NOMO-1 (cell line): ENCODE results near the gene NBPF19.
"Not testable (repeated sequence)": the region's sequence is repeated elsewhere in the genome, so short reads cannot be mapped to it uniquely, and the experiment has no call there.

ENCODE experiments used
- DNase-seq, 2 experiments: peaks; one replicate each; lab custom pipeline; 2025; ENCODE audit not compliant: unreplicated experiment in 2 of 2; lab: John Stamatoyannopoulos, UW

The NBPF19 gene, protein sequence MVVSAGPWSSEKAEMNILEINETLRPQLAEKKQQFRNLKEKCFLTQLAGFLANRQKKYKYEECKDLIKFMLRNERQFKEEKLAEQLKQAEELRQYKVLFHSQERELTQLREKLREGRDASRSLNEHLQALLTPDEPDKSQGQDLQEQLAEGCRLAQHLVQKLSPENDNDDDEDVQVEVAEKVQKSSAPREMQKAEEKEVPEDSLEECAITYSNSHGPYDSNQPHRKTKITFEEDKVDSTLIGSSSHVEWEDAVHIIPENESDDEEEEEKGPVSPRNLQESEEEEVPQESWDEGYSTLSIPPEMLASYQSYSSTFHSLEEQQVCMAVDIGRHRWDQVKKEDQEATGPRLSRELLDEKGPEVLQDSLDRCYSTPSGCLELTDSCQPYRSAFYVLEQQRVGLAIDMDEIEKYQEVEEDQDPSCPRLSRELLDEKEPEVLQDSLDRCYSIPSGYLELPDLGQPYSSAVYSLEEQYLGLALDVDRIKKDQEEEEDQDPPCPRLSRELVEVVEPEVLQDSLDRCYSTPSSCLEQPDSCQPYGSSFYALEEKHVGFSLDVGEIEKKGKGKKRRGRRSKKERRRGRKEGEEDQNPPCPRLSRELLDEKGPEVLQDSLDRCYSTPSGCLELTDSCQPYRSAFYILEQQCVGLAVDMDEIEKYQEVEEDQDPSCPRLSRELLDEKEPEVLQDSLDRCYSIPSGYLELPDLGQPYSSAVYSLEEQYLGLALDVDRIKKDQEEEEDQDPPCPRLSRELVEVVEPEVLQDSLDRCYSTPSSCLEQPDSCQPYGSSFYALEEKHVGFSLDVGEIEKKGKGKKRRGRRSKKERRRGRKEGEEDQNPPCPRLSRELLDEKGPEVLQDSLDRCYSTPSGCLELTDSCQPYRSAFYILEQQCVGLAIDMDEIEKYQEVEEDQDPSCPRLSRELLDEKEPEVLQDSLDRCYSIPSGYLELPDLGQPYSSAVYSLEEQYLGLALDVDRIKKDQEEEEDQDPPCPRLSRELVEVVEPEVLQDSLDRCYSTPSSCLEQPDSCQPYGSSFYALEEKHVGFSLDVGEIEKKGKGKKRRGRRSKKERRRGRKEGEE (N-terminal part only)

DNA sequence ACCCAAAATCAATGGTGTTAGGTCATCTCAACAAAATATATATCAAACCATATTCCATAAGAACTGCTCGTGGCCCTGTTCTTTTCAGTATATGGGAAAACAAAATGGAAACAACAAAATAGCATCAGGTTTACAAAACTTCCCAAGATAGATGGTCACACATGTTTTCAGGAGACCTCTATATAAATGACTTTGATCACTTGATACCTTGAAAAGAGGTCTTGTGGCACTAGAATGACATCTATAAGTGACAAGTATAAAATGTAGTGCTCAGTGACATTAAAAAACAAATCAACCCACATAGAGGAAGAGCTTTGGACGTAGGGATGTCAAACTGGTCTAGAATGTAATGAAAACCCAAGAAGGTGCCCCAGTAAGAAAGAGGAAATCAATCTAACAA lies at the start of gene NBPF19:
Gene NBPF19, plus strand, starts transcription at position 301 of the 400 bp plus-strand sequence. CDS start 888 bp downstream, outside the sequence.
- DNase-seq: not testable (repeated sequence)

DNA sequence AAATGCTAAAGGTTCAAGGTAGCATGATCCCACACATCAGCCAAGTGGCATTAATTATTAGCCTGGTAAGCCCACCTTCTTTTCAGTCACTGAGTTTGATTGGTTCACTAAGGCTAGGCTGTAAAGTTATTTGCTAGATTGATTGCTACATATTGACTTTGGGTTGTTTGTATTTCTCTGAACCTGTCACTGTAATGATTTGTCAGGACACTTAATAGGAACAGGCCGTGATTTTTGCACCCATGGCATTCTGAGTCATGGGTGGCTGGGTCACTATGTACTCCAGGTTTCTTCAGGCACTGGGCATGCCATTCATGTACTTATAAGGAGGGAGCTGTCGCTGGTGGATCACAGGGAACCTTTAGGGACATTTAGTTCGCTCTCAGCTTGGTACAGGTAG lies 46.5 kb upstream of the NBPF19 start:
- DNase-seq: not testable (repeated sequence)

DNA sequence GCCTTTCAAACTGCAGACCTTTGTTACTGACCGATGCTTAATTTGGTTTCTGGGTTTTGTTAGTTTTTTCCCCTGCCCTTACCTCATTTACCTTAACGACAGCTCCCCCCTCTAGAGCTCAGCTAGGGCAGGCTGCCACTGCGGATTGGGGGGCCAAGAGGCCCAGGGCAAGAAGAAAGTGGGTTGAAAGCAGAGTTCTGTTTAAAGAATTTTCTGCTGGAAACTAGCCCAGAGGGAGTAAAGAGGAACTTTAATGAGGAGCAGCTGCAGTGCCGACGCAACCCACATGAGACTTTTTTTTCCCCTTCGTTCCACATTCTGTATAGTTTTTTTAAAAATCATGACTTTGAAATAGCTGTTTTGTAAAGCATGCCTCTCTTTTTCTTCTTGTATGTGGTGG lies 29.4 kb upstream of the NBPF19 start:
- peak in 1 of 2 experiments; percentile 23 for DNase-seq

DNA sequence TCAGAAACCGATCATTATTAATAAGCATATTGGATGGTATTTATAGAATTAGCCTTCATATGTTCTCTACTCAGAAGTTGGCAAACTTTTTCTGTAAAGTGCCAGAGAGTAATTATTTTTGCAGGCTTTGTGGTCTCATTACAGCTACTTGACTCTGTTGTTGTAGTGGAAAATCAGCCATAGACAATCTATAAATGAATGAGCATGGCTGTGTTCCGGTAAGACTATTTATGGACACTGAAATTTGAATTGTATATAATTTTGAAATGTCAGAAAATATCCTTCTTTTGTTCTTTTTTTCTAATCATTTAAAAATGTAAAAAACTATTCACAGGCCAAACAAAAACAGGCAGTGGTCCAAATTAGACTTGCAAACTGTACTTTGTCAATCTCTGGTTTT lies 22.6 kb upstream of the NBPF19 start:
- DNase-seq: not testable (repeated sequence)

DNA sequence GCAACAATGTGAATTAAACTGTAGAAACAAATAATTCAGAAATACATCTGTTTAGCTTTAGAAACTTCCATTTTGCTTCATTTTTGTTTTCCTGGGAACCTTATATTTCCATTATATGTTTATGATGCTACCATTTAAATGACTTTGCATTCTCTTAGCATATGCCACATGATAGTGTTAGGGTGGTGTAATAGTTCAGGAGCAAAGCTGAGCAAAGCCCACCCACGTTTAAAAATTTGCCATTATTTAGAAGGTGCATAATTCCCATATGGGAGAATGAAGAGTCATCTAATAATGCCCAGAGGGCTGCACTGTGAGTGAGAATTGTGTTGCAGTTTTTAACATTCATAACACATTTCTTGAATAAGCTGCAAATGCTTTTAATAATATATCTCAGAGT lies 22.2 kb upstream of the NBPF19 start:
- not testable (repeated sequence) for DNase-seq

DNA sequence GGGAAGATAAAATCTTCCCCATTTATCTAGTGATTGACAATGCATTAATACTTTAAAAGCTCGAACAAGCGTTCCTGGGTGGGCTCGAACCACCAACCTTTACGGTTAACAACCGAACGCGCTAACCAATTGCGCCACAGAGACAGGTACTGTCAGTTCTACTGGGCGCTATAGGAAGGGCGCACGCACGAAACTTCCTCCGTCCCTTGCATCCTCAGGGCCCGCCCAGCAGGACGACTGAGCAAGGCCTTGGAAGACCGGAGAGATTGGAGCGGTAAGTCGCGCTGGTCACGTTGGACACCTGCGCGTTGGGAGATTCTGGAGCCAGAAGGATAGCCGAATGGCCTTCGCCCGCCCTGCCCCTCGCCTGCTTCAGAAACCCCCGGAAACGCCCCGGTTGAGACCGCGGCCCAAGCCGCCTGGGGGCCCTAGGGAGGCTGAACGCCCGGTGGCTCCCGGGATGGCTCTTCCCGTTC lies 83.5 kb downstream of the NBPF19 start:
- not testable (repeated sequence) for DNase-seq

DNA sequence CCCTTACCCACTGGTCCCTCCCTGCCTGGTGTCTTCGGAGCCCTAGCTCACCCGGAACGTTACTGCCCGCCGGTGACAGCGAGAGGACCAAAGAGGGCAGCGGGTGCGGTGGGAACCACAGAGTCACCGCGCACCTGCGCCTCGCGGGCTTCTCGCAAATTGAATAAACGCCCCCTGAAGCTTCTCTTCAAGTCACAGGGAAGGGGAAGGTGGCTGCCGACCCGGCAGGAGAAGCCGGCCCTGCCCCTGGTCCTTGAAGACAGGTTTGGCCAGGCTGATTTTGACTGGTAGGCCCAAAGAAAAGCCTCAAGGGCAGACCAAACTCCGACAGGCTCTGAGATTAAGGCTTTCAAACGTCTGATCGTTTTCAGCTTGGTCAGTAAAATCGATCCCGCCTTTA lies 87.0 kb downstream of the NBPF19 start:
- not testable (repeated sequence) for DNase-seq

DNA sequence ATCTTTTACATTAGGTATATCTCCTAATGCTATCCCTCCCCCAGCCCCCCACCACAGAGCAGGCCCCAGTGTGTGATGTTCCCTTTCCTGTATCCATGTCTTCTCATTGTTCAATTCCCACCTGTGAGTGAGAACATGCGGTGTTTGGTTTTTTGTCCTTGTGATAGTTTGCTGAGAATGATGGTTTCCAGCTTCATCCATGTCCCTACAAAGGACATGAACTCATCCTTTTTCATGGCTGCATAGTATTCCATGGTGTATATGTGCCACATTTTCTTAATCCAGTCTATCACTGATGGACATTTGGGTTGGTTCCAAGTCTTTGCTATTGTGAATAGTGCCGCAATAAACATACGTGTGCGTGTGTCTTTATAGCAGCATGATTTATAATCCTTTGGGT lies 90.6 kb downstream of the NBPF19 start:
- not testable (repeated sequence) for DNase-seq

DNA sequence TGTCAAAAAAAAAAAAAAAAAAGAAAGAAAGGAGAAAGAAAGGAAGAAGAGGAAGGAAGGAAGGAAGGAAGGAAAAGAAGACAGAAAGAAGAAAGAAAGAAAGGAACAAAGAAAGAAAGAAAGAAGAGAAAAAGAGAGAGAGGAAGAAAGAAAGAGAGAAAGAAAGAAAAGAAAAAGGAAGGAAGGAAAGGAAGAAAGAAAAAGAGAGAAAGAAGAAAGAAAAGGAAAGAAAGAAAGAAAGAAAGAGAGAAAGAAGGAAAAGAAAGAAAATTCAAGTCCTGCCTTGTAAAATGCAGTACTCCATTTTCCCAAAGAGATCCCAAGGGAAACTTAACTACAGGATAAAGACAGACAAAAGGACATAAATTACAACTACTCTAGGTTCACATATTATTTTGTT lies 97.9 kb downstream of the NBPF19 start:
- DNase-seq: not testable (repeated sequence)

DNA sequence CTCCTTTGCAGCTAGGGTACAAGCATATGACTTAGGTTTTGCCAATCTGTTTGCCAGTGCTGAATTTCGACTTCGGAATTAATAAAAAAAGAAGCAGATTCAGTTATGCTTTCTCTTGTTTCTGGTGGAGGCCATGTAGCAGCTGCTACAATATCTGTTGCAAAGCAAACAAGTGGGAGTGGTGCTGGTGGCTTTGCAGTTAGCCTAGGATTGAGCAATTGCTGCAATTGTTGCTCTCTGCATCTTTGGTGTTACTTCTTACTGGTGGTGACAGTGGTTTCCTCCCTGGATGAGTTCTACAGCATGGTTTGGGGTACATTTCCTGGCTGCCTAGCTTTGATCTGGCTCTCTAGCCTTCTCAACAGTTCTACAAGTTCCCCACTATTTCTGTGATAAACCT lies 110.7 kb downstream of the NBPF19 start:
- peak; percentile 25 to 33 for DNase-seq
